Gastrocnemius medialis (tissue), 4 donors: ENCODE data around the gene ZNF135. TPM values are rescaled to one million over a fixed set of nuclear protein-coding genes. Genes with fewer than 3 reads are reported as not detected.

Experiments
- ATAC-seq, 2 donors: fragments of 150-250 bp; one replicate each; pipeline ENCODE4 v1.9.1; 2016
- DNase-seq, 2 donors: peaks; one replicate each; pipeline ENCODE4 v3.0.0-alpha.2; 2019
- H3K27ac ChIP-seq, 4 donors: fragments of 200-600 bp; sonication (generic); 1 replicate in 1 of 4; 2 replicates in 3 of 4; pipeline ENCODE4 v1.5.1; 2016 to 2018; ENCODE audit warnings: mild to moderate bottlenecking in 2 of 4, moderate library complexity in 1 of 4
- H3K27me3 ChIP-seq, 3 donors: fragments of 200-600 bp; sonication (generic) in 2 of 3; 1 replicate in 1 of 3; 2 replicates in 2 of 3; pipeline versions ENCODE4 v1.5.1 to v1.6.0; 2016 to 2019; ENCODE audit warnings: mild to moderate bottlenecking in 1 of 3, moderate library complexity in 1 of 3
- H3K36me3 ChIP-seq, 2 donors: fragments of 200-600 bp; sonication (generic) in 1 of 2; one replicate each; pipeline ENCODE4 v1.5.1; 2017 to 2018
- H3K4me1 ChIP-seq, 2 donors: fragments of 200-600 bp; sonication (generic) in 1 of 2; one replicate each; pipeline ENCODE4 v1.5.1; 2016 to 2017; ENCODE audit warnings: mild to moderate bottlenecking in 2 of 2
- H3K4me3 ChIP-seq, 4 donors: fragments of 200-600 bp; sonication (generic) in 3 of 4; 1 replicate in 1 of 4; 2 replicates in 3 of 4; pipeline ENCODE4 v1.5.1; 2016 to 2019; ENCODE audit warnings: mild to moderate bottlenecking in 2 of 4
- H3K9me3 ChIP-seq, 3 donors: fragments of 200-600 bp; sonication (generic) in 2 of 3; 1 replicate in 1 of 3; 2 replicates in 2 of 3; pipeline ENCODE4 v1.5.1; 2016 to 2019
- CTCF ChIP-seq, 5 experiments: fragments of 450-650 bp in 3 of 5; fragments of 200-600 bp in 2 of 5; sonication (generic) in 2 of 5; IDR thresholded peaks in 4 of 5; conservative IDR thresholded peaks in 1 of 5; 1 replicate in 4 of 5; 2 replicates in 1 of 5; pipeline ENCODE4 v1.5.1; 2016 to 2019; ENCODE audit warnings: antibody characterized with exemption in 5 of 5, mild to moderate bottlenecking in 3 of 5, moderate library complexity in 3 of 5
- POLR2A ChIP-seq, 2 donors: fragments of 450-650 bp; IDR thresholded peaks; one replicate each; pipeline ENCODE4 v1.6.1; 2017; ENCODE audit warnings: antibody characterized with exemption in 2 of 2, mild to moderate bottlenecking in 2 of 2, moderate library complexity in 2 of 2
- in situ Hi-C, 4 donors: fragments of 200-750 bp; cut with MboI; loops; one replicate each; pipeline versions ENCODE4 v1.15.0 to v1.8.0; 2017; ENCODE audit warnings: low sequenced_read_pairs in 4 of 4
- intact Hi-C: fragments of 100-400 bp; cut with DNase I; formaldehyde crosslinking; loops from one replicate; pipeline ENCODE4 v1.15.1; 2023; ENCODE audit warnings: low total_unique reads
- total RNA-seq, 4 donors: library from RNA; depleted of rRNA; stranded (reverse); fragments of >200 nt; gene quantifications; one replicate each; pipeline versions ENCODE4 v1.1.0 to v1.2.3, GENCODE V29; 2016

Gene ZNF135
- total RNA-seq, 4 donors from 2014 or later = 0.36 to 0.73 (median 0.53) TPM

- DNase-seq (no peak), ATAC-seq (no peak)
- H3K27me3 ChIP-seq = no peaks in the 10 kb centered on the region
- intact Hi-C loops = no loop called here
- peaks cover 4 to 14% of the 10 kb centered on the region in 2 donors for H3K36me3 ChIP-seq
- H3K9me3 ChIP-seq = peaks cover 0 to 21% (median 11%) of the 10 kb centered on the region in 3 donors
- no peak overlapping the region for H3K4me3 ChIP-seq
- TF ChIP-seq POLR2A (IDR thresholded peaks at IDR 0.05) = no peak
- no peak for TF ChIP-seq CTCF (IDR thresholded peaks at IDR 0.05 in 4 of 5, conservative IDR thresholded peaks at IDR 0.05 in 1 of 5)
- H3K4me1 ChIP-seq = no peaks in the 10 kb centered on the region
- H3K27ac ChIP-seq = no peak overlapping the region
- in situ Hi-C loops = no loop called here
These were observed 20.7 kb downstream of the ZNF135 start for GRCh38 chr19:58079792-58080191.

- DNase-seq (no peak), ATAC-seq (no peak)
- in situ Hi-C loops = no loop called here
- peaks cover 0 to 16% (median 11%) of the 10 kb centered on the region in 3 donors for H3K9me3 ChIP-seq
- intact Hi-C loops = no loop called here
- H3K27ac ChIP-seq = no peak overlapping the region
- peaks cover 4 to 43% of the 10 kb centered on the region in 2 donors for H3K36me3 ChIP-seq
- TF ChIP-seq POLR2A (IDR thresholded peaks at IDR 0.05) (no peak), CTCF (IDR thresholded peaks at IDR 0.05 in 4 of 5, conservative IDR thresholded peaks at IDR 0.05 in 1 of 5) (no peak)
- H3K4me3 ChIP-seq = no peak overlapping the region
- H3K27me3 ChIP-seq = no peaks in the 10 kb centered on the region
- no peaks in the 10 kb centered on the region for H3K4me1 ChIP-seq
These were observed 23.9 kb downstream of the ZNF135 start for GRCh38 chr19:58083021-58083420.

- DNase-seq (no peak), ATAC-seq (no peak)
- intact Hi-C loops = no loop called here
- TF ChIP-seq CTCF (IDR thresholded peaks at IDR 0.05 in 4 of 5, conservative IDR thresholded peaks at IDR 0.05 in 1 of 5) (no peak), POLR2A (IDR thresholded peaks at IDR 0.05) (no peak)
- H3K27ac ChIP-seq = no peak overlapping the region
- no peak overlapping the region for H3K4me3 ChIP-seq
- H3K9me3 ChIP-seq = peaks cover 0 to 16% (median 14%) of the 10 kb centered on the region in 3 donors
- peaks cover 4 to 43% of the 10 kb centered on the region in 2 donors for H3K36me3 ChIP-seq
- H3K27me3 ChIP-seq = no peaks in the 10 kb centered on the region
- H3K4me1 ChIP-seq = no peaks in the 10 kb centered on the region
- in situ Hi-C loops = no loop called here
These were observed 25.7 kb downstream of the ZNF135 start for GRCh38 chr19:58084596-58085347.

GRCh38 chr19:58085348-58085875 is 26.3 kb downstream of the ZNF135 start:
- no peak for ATAC-seq
- Histone ChIP-seq H3K36me3 (peaks cover 4 to 43% of the 10 kb centered on the region in 2 donors), H3K27me3 (no peaks in the 10 kb centered on the region), H3K4me1 (no peaks in the 10 kb centered on the region), H3K9me3 (peaks cover 0 to 16% (median 13%) of the 10 kb centered on the region in 3 donors), H3K4me3 (no peak overlapping the region), H3K27ac (no peak overlapping the region)
- no peak for DNase-seq
- intact Hi-C loops = no loop called here
- TF ChIP-seq CTCF (IDR thresholded peaks at IDR 0.05 in 4 of 5, conservative IDR thresholded peaks at IDR 0.05 in 1 of 5) (no peak), POLR2A (IDR thresholded peaks at IDR 0.05) (no peak)
- in situ Hi-C loops = no loop called here
